Measurements from ENCODE around the gene PI4K2A.
"Not testable (repeated sequence)": the region's sequence is repeated elsewhere in the genome, so short reads cannot be mapped to it uniquely, and the experiment has no call there.

PI4K2A gene

DNA sequence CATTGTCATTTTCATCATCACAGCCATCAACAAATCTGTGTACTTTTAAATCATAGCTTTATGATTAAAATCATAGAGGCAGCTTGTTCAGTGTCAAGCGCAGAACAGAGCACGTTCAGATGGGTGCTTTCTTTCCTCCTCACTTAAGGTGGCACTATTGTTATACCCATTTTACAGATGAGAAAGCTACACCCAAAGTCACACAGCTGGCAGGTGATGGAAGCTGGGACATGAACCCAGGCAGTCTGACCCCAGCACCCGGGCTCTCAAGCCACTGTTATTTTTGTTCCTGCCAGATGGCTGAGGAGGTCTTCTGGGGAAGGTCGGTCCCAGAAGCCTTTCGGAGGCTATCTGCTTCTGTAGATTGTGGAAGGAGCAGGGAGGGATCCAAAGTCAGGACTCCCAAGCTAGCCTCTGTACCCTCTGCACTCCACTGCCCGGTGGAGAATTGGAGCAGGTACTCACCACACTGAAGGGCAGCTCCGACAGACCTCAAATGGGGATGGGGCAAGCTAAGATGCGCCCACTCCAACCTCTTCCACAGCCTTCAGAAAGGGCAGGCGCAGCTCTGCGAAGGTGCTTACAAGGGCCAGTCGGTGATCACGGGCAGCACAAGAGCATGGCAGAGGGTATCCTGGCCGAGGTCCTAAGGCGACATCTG, 46.0 kb downstream of the PI4K2A start:
- H3K4me3 ChIP-seq (ENCODE audit: low read length) = peak overlapping the region; percentile 54
- peak overlapping the region; percentile 76 for H2AFZ ChIP-seq (ENCODE audit: low read depth, low read length)
- H3K27me3 ChIP-seq (ENCODE audit: insufficient read depth, low read length) = no peaks in the 10 kb centered on the region
- no peaks in the 10 kb centered on the region for H3K36me3 ChIP-seq (ENCODE audit: insufficient read depth, low read length)
- H3K4me1 ChIP-seq (ENCODE audit: insufficient read depth, low read length) = peaks cover 11% of the 10 kb centered on the region
- no peaks in the 10 kb centered on the region for H3K9me3 ChIP-seq (ENCODE audit: low read length)

DNA sequence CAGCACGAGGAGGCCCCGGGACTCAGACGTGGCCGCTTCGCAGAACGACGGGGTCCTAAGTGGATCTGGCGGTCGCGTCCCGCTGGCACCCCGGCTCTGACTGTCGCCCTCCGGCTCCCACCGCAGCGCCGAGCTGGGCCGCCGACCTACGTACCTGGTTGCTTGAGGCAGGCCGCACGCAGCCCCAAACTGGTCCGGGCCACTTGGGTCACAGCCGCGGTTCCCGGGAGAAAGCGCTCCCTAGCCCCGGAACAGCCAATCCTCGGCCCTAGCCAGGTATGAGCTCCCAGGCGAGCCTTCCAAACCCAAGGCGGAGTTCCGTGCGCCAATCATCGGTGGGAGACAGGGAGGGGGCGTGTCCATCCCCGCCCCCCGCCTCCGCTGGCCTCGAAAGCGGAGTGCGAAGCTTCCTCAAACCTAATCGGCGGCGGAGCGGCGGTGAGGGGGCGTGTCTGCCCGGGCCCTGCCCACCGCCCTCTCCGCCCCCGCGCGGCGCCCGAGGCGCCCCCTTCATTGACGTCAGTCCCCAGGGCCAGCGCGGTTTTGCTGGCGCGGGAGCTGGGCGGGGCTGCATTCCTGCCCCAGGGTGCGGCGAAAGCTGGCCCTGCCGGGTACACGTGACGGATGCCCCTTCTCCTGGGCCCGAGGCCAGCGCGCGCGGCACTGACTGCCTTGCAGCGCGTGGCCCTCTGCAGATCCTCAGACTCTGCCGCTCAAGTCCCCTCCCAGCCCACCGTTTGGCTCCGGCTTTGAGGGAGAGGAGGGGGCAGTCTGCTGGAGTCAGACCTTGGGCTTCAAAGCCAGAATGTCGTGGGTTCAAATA, 46.7 kb downstream of the PI4K2A start, which contains the start of gene AVPI1:
AVPI1 (minus strand) TSS at position 280 of the 823 bp plus-strand sequence. CDS start 7,336 bp downstream, outside the sequence.
- Histone ChIP-seq H2AFZ (ENCODE audit: low read depth, low read length) (peak within 1 kb of the TSS; percentile 76), H3K9me3 (ENCODE audit: low read length) (no peaks in the 10 kb centered on the region), H3K4me1 (ENCODE audit: insufficient read depth, low read length) (peaks cover 11% of the 10 kb centered on the region), H3K4me3 (ENCODE audit: low read length) (peak within 1 kb of the TSS; percentile 54), H3K27me3 (ENCODE audit: insufficient read depth, low read length) (no peaks in the 10 kb centered on the region), H3K36me3 (ENCODE audit: insufficient read depth, low read length) (no peaks in the 10 kb centered on the region)

DNA sequence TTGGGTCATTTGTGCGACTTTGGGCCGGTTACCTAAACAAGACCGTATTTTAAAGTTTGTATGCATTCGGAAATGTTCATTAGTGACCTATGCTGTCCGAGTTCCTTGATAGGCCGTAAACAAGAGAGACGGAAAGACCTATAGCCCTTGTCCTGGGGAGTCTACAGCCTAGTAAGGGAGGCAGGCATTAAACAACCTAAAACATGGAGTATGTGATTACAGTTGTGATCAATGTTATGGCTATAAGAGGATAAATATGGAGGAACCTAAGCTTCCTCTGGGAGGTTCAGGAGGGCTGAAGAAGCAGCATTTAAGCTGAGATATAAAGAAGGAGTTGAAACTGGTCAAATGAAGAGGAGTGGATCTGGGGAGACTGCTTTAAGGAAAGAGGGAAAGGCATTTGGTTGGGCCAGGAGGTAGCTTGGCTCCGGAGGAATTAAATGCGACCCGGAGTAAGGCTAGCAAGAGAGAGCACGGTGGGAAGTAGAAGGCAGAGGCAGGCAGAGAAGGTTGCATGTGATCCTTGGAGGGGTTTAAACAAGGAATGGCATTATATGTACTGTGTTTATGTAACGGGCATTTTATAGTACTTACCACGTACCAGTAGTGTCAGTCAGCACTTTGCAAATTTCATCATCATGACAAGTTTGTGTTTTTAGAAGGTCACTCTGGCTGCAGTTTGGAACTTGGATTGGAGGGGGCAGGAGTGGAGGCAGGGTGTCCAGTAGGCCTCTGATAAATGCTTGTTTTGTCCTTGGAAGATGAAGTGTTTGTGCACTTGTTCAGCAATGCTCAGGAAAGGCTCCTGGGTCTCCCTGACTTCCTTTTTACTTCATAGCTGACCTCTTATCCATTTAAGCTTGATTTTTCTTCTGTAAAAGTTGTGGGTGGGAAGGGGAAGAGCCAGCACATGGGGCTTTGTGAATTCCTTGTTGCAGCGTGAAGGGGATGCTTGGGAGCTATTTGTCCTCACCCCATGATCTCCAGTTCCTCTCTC, 47.6 kb downstream of the PI4K2A start:
- Histone ChIP-seq H3K4me1 (ENCODE audit: insufficient read depth, low read length) (peaks cover 11% of the 10 kb centered on the region), H2AFZ (ENCODE audit: low read depth, low read length) (peak overlapping the region; percentile 76), H3K9me3 (ENCODE audit: low read length) (no peaks in the 10 kb centered on the region), H3K4me3 (ENCODE audit: low read length) (peak overlapping the region; percentile 54), H3K36me3 (ENCODE audit: insufficient read depth, low read length) (no peaks in the 10 kb centered on the region), H3K27me3 (ENCODE audit: insufficient read depth, low read length) (no peaks in the 10 kb centered on the region)

DNA sequence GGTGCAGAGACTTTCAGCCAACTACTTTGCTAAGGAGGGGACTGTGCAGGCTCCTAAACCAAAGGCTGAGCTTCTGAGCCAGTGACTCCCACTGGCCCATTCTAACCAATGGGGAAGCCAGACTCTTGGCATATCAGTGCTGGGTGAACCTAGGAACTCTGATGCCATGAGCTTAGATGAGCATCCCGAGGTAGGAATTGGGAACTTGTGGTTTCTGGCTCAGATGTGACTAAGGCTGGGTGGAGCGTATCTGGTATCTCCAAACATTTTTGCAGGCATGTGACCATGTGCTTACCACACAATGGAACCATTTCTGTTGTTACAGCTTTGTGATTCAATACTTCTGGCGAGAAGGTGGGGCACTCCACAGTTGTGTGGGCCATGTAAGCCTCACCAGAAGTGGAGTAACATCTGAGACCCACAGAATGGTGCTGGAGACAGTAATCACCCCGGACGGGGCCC, 49.1 kb downstream of the PI4K2A start:
- no peaks in the 10 kb centered on the region for H3K9me3 ChIP-seq (ENCODE audit: low read length)
- H3K4me3 ChIP-seq (ENCODE audit: low read length) = no peak overlapping the region
- H3K27me3 ChIP-seq (ENCODE audit: insufficient read depth, low read length) = no peaks in the 10 kb centered on the region
- no peak overlapping the region for H2AFZ ChIP-seq (ENCODE audit: low read depth, low read length)
- peaks cover 11% of the 10 kb centered on the region for H3K4me1 ChIP-seq (ENCODE audit: insufficient read depth, low read length)
- no peaks in the 10 kb centered on the region for H3K36me3 ChIP-seq (ENCODE audit: insufficient read depth, low read length)

DNA sequence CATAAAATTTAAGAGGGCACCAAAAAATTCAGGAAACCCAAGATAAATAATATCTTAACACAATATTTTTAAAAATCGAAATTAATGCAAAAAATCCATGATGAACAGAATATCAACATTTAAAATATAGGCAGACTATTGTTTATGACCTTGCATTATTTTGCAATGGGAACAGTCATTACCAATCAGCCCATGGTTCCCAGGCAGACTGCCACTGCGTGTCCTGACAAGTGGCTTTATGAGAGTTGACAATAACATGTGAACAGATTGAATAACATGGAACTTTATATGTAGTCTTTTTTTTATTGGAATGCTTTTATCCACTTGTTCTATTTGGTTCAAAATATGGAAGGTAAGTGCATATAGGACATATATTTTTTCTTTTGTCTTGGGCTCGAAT, 49.7 kb downstream of the PI4K2A start:
- Histone ChIP-seq H3K4me3 (ENCODE audit: low read length) (no peak overlapping the region), H3K36me3 (ENCODE audit: insufficient read depth, low read length) (no peaks in the 10 kb centered on the region), H3K27me3 (ENCODE audit: insufficient read depth, low read length) (no peaks in the 10 kb centered on the region), H3K9me3 (ENCODE audit: low read length) (no peaks in the 10 kb centered on the region), H3K4me1 (ENCODE audit: insufficient read depth, low read length) (peaks cover 11% of the 10 kb centered on the region), H2AFZ (ENCODE audit: low read depth, low read length) (no peak overlapping the region)

DNA sequence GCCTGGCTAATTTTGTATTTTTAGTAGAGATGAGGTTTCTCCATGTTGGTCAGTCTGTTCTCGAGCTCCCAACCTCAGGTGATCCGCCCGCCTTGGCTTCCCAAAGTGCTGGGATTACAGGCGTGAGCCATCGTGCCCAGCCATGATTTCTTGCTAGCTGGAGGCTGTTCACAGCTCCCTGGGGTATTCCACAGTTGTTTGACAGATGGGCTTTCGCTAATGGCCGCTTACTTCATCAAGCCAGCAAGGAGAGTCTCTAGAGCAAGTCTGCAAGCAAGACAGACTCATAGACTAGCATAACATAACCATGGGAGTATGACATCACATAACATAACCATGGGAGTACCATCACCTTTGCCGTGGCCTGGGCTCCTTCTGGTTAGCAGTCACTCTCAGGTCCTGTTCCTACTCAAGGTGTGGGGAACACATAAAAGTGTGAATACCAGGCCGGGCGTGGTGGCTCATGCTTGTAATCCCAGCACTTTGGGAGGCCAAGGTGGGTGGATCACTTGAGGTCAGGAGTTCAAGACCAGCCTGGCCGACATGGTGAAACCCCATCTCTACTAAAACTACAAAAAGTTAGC, 57.7 kb downstream of the PI4K2A start:
- H3K36me3 ChIP-seq (ENCODE audit: insufficient read depth, low read length); H3K4me1 ChIP-seq (ENCODE audit: insufficient read depth, low read length): not testable (repeated sequence)

DNA sequence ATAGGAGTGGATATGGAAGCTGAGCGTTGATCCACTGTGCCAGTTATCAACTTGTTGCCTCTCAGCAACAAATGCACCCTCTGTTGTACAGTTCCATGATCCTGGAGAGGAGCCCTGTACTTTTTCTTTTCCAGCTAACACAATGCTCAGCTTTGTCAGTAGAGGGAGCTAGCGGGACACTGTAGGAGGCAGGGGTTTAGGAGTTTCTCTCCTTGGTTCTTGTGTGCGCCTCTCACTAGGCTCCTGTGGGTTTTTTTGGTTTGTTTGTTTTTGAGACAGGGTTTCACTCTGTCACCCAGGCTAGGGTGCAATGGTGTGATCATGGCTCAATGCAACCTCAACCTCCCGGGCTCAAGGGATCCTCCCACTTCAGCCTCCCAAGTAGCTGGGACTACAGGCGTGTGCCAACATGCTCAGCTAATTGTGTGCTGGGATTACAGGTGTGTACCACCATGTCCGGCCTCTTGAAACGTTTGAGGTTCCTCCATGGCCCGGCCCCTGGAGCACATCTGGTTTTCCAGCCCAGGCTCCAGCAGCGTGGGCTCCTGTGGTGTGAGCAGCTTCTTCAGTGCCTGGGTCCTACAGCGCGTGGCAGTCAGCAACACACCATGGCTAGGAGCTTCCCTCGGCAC, 61.1 kb downstream of the PI4K2A start:
- no peaks in the 10 kb centered on the region for H3K36me3 ChIP-seq (ENCODE audit: insufficient read depth, low read length)
- no peaks in the 10 kb centered on the region for H3K4me1 ChIP-seq (ENCODE audit: insufficient read depth, low read length)
- no peak overlapping the region for H2AFZ ChIP-seq (ENCODE audit: low read depth, low read length)
- H3K4me3 ChIP-seq (ENCODE audit: low read length) = no peak overlapping the region
- H3K9me3 ChIP-seq (ENCODE audit: low read length) = no peaks in the 10 kb centered on the region
- H3K27me3 ChIP-seq (ENCODE audit: insufficient read depth, low read length) = peaks cover 9% of the 10 kb centered on the region

More for the DNA sequence above, 57.7 kb downstream of the PI4K2A start:
- H3K27me3 ChIP-seq (ENCODE audit: insufficient read depth, low read length); H3K4me3 ChIP-seq (ENCODE audit: low read length); H3K9me3 ChIP-seq (ENCODE audit: low read length); H2AFZ ChIP-seq (ENCODE audit: low read depth, low read length): not testable (repeated sequence)

DNA sequence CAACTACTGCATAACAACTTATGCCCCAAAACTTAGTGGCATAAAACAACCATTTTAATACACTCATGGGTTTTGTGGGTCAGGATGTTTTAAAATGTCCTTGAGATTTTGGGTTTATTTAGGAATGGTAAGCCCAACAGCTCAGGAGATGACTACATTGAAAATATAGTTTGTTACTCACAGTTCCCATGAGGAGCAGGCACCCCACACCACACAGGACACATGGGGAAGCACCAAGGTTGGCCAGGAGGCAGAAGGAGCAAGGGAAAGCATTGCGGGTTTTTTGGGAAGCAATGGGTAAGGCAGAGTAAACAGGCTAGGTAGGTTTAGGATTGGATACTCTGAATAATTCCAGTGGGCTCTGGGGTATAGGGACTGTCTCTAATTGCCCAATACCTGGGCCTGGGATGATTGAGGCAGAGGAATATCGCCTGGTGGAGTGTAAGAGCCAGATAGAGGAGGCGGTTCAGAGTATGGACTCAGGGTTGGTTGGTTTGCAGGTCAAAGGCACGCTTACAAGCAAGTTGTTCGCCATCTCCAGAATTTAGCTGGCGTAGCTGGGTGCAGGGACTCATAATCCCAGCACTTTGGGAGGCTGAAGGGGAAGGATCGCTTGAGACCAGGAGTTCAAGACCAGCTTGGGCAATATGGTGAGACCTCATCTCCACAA, 63.1 kb downstream of the PI4K2A start:
- Histone ChIP-seq H3K4me1 (ENCODE audit: insufficient read depth, low read length) (no peaks in the 10 kb centered on the region), H3K9me3 (ENCODE audit: low read length) (no peaks in the 10 kb centered on the region), H3K27me3 (ENCODE audit: insufficient read depth, low read length) (peaks cover 6% of the 10 kb centered on the region), H3K36me3 (ENCODE audit: insufficient read depth, low read length) (no peaks in the 10 kb centered on the region), H3K4me3 (ENCODE audit: low read length) (no peak overlapping the region), H2AFZ (ENCODE audit: low read depth, low read length) (no peak overlapping the region)

DNA sequence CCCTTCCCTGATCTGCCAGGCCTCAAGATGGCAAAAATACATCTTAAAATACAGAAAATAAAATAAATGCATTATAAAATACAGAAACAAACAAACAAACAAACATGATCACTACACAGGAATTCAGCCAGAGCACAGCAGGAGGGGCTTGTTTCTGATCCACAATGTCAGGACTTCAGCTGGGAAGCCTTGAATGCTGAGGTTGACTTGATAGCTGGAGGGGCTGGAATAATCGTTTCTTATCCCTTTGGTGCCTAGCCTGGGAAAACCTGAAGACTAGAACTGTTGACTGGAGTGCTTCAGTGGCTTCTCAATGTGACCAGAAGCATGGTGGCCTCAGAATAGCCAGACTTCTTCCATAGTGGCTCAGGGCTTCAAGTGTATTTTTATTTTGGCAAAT, 63.9 kb downstream of the PI4K2A start:
- Histone ChIP-seq H2AFZ (ENCODE audit: low read depth, low read length) (no peak overlapping the region), H3K36me3 (ENCODE audit: insufficient read depth, low read length) (no peaks in the 10 kb centered on the region), H3K9me3 (ENCODE audit: low read length) (no peaks in the 10 kb centered on the region), H3K4me3 (ENCODE audit: low read length) (no peak overlapping the region), H3K4me1 (ENCODE audit: insufficient read depth, low read length) (no peaks in the 10 kb centered on the region), H3K27me3 (ENCODE audit: insufficient read depth, low read length) (peaks cover 5% of the 10 kb centered on the region)

DNA sequence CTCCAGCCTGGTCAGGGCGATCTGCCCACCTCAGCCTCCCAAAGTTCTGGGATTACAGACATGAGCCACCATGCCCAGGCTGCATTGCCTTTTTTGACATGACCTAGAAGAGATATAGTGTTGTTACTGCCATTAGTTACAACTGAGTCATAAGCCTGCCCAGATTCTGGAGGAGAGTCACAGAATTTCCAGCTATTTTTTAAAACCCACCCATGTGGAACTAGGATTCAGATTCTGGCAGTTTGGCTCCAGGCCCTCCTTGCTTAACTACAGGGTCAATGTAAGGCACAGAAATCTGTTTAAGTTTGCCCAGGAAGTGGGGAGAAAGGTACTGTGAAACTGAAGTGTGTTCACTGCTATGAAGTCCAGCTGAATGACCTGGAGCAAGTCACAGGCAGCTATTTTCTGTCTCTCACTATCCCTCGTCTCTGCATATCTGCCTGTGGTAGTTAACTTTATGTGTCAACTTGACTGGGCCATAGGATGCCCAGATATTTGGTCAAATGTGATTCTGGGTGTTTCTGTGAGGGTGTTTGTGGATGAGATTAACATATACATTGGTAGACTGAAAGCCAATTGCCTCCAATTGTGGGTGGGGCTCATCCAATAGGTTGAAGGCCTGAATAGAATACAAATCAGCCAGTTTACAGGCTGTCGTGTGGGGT, 64.7 kb downstream of the PI4K2A start:
- H3K4me3 ChIP-seq (ENCODE audit: low read length) = no peak overlapping the region
- no peaks in the 10 kb centered on the region for H3K9me3 ChIP-seq (ENCODE audit: low read length)
- H3K27me3 ChIP-seq (ENCODE audit: insufficient read depth, low read length) = peaks cover 3% of the 10 kb centered on the region
- no peak overlapping the region for H2AFZ ChIP-seq (ENCODE audit: low read depth, low read length)
- H3K36me3 ChIP-seq (ENCODE audit: insufficient read depth, low read length) = no peaks in the 10 kb centered on the region
- H3K4me1 ChIP-seq (ENCODE audit: insufficient read depth, low read length) = no peaks in the 10 kb centered on the region

DNA sequence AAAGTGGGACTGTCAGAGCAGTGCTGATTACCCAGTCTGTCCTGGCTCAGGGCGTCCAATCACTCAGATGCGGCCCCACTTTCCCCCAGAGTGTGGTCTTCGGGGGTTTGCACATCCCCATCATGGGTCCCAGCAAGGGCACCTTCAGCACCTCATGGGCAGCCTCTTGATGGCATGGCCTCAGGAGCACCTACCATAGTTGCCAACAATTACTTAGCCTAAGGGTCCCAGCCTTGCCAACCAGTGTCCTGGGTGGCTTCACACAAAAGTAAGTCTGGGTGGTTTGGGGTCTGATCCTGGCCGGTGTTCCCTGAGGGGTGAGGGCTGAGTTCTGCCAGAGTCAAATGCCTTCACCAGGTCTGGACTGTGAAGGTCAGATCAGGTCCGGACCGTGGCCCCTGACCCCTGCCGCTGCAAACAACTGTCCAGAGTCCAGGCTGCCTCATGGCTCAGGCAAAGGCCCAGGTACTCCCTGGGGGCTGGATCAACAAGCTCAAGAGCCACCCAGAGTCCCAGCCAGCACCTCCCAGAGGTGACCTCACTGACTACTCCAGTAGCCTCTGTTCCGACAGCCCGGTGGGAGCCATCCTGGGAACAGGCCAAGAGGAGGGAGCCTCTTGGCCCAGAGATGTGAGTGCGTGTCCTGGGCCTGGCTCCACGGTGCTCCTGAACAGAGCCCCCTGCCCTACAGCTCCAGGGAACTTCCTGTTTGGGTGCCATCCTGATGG, 66.8 kb downstream of the PI4K2A start:
- Histone ChIP-seq H3K9me3 (ENCODE audit: low read length) (no peaks in the 10 kb centered on the region), H3K4me3 (ENCODE audit: low read length) (no peak overlapping the region), H3K4me1 (ENCODE audit: insufficient read depth, low read length) (no peaks in the 10 kb centered on the region), H3K27me3 (ENCODE audit: insufficient read depth, low read length) (peaks cover 3% of the 10 kb centered on the region), H3K36me3 (ENCODE audit: insufficient read depth, low read length) (no peaks in the 10 kb centered on the region), H2AFZ (ENCODE audit: low read depth, low read length) (no peak overlapping the region)

All from neuron (in vitro differentiated cells).